ENCODE results near the gene TTYH1. TPM values are rescaled to one million over a fixed set of nuclear protein-coding genes. Genes with fewer than 3 reads are reported as not detected.
A peak's percentile ranks its signal among the peaks of the same experiment; 100 is the strongest.

Gene TTYH1
- total RNA-seq, 2 experiments from 2014 or later: 0.53 to 0.68 TPM

DNA sequence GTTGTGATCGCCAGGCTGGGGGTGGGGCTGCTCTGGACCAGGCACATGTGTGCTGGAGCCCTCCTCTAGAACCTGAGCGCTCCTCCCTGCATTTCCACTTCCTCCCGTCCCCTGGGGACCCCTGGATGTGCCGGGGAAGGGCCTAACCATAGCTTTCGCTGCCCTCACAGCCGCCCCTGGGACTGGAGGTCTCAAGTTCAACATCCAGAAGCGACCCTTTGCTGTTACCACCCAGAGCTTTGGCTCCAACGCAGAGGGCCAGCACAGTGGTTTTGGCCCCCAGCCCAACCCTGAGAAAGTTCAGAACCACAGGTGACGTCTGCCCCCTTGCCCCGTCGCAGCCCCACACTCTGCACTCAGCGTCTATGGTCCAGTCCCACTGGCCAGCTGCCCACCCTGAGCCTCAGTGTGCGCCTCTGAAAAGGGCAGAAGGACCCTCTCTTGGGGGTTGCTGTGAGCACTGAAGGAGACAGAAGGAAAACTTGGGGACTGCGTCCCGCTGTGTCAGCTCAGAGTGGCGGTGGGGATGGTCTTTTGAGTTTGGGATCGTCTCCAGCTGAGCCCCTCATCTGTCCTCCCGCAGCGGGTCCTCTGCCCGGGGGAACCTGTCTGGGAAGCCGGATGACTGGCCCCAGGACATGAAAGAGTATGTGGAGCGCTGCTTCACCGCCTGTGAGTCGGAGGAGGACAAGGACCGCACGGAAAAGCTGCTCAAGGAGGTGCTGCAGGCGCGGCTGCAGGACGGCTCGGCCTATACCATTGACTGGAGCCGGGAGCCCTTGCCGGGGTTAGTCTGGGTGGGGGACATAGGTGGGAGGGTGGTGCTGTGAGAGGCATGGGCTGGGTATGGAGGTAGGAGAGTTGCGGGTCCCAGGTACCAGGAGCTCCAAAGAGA, 39.8 kb downstream of the TTYH1 start:
- CTCF ChIA-PET: interaction anchor here (0.6 kb wide), 1 partner anchor 1184 kb away, joined by 4 read pairs; no protein-coding TSS in a partner anchor
- no peak overlapping the region for H3K4me3 Mint-ChIP-seq
- no peaks in the 10 kb centered on the region for H3K9me3 Mint-ChIP-seq
- H3K4me1 Mint-ChIP-seq: peaks cover 42% of the 10 kb centered on the region
- peaks cover 87% of the 10 kb centered on the region for H3K36me3 Mint-ChIP-seq (ENCODE audit: low read depth)
- no peak for DNase-seq
- POLR2A ChIA-PET: interaction anchor here (3.6 kb wide), 1 partner anchor 8 kb away, joined by 20 read pairs; the partner anchor contains the start of gene LENG9
- H3K27me3 Mint-ChIP-seq: no peaks in the 10 kb centered on the region
- no peak overlapping the region for H3K27ac Mint-ChIP-seq

GRCh38 chr19:54455786-54456422, 40.6 kb downstream of the TTYH1 start:
- Mint-ChIP-seq H3K27ac (no peak overlapping the region), H3K27me3 (no peaks in the 10 kb centered on the region), H3K36me3 (ENCODE audit: low read depth) (peaks cover 83% of the 10 kb centered on the region), H3K4me1 (peaks cover 37% of the 10 kb centered on the region), H3K4me3 (no peak overlapping the region), H3K9me3 (no peaks in the 10 kb centered on the region)
- POLR2A ChIA-PET: interaction anchor here (3.6 kb wide), 1 partner anchor 8 kb away, joined by 20 read pairs; the partner anchor contains the start of gene LENG9
- no peak for DNase-seq
- CTCF ChIA-PET: no interaction called here

- Mint-ChIP-seq H3K4me3 (no peak overlapping the region), H3K27me3 (no peaks in the 10 kb centered on the region), H3K4me1 (peaks cover 36% of the 10 kb centered on the region), H3K9me3 (no peaks in the 10 kb centered on the region), H3K27ac (no peak overlapping the region), H3K36me3 (ENCODE audit: low read depth) (peaks cover 83% of the 10 kb centered on the region)
- ChIA-PET CTCF (no interaction called here), POLR2A (interaction anchor here (0.7 kb wide), 1 partner anchor 8 kb away, joined by 6 read pairs; the partner anchor contains the start of gene LENG8)
- DNase-seq: no peak
Measured at GRCh38 chr19:54456423-54457373, 41.4 kb downstream of the TTYH1 start.

DNA sequence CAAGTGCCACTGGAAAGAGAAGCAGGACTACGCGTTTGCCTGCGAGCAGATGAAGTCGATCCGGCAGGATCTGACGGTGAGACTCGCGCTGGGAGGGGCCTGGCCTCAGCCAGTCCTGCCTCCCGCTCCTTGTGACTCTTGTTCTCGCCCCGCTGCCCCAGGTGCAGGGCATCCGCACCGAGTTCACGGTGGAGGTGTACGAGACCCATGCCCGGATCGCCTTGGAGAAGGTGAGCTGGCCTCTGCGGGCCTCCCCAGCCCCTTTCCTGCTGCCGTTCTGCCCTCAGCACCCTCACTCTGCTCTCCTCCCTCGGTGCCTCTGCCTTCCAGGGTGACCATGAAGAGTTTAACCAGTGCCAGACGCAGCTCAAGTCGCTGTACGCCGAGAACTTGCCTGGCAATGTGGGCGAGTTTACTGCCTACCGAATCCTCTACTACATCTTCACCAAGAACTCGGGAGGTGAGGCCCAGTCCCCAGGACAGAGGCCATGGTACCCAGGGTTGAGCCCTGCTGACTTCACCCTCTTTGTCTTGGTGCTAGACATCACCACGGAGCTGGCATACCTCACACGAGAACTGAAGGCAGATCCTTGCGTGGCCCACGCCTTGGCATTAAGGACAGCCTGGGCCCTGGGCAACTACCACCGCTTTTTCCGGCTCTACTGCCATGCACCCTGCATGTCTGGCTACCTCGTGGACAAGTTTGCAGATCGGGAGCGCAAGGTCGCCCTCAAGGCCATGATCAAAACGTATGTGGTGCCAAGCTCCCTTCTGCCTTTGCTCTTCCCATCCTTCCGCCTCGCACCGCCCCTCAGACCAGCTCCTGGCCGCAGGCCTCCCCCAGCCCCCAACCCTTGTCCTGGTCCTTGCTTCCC, 42.7 kb downstream of the TTYH1 start:
- CTCF ChIA-PET: no interaction called here
- no peak overlapping the region for H3K27ac Mint-ChIP-seq
- POLR2A ChIA-PET: interaction anchor here (1.2 kb wide), 1 partner anchor 9 kb away, joined by 4 read pairs; the partner anchor contains the start of gene LENG8
- H3K4me3 Mint-ChIP-seq: no peak overlapping the region
- no peak for DNase-seq
- H3K9me3 Mint-ChIP-seq: no peaks in the 10 kb centered on the region
- H3K27me3 Mint-ChIP-seq: no peaks in the 10 kb centered on the region
- H3K4me1 Mint-ChIP-seq: peaks cover 38% of the 10 kb centered on the region
- H3K36me3 Mint-ChIP-seq (ENCODE audit: low read depth): peaks cover 74% of the 10 kb centered on the region

DNA sequence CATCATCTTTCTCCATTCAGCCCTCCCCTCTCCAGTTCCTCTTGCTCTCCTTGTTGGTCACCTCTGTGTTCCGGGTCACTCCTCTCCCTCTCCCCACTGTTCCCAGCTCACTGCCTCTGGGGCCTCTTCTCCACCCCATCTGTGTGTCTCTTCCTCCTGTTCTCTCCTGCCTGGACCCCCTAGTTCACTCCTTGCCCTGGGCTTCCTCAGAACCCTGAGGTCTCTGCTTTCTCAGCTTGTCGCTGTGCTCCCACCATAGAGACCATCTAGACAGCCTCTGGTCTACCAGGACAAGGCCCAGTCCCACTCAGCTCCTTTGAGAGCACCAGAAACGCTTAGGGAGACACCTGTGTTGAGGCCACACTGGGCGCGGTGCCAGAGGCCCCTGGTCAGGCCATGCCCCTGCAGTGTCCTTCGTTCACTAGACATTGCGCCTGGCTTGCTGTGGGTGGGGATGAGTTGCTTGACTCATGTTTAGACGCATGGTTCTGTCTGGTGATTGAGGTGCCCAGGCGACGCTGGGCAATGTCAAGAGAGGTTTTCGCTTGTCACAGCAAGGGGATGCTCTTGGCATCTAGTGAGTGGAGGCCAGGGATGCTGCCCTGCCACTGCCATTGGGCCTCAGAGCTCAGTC, 43.5 kb downstream of the TTYH1 start:
- DNase-seq: no peak
- Mint-ChIP-seq H3K9me3 (no peaks in the 10 kb centered on the region), H3K36me3 (ENCODE audit: low read depth) (peaks cover 66% of the 10 kb centered on the region), H3K27ac (peak overlapping the region; percentile 44), H3K27me3 (no peaks in the 10 kb centered on the region), H3K4me1 (peaks cover 37% of the 10 kb centered on the region), H3K4me3 (no peak overlapping the region)
- ChIA-PET POLR2A (interaction anchor here (1.2 kb wide), 1 partner anchor 10 kb away, joined by 4 read pairs; the partner anchor contains the start of gene LENG8), CTCF (no interaction called here)

DNA sequence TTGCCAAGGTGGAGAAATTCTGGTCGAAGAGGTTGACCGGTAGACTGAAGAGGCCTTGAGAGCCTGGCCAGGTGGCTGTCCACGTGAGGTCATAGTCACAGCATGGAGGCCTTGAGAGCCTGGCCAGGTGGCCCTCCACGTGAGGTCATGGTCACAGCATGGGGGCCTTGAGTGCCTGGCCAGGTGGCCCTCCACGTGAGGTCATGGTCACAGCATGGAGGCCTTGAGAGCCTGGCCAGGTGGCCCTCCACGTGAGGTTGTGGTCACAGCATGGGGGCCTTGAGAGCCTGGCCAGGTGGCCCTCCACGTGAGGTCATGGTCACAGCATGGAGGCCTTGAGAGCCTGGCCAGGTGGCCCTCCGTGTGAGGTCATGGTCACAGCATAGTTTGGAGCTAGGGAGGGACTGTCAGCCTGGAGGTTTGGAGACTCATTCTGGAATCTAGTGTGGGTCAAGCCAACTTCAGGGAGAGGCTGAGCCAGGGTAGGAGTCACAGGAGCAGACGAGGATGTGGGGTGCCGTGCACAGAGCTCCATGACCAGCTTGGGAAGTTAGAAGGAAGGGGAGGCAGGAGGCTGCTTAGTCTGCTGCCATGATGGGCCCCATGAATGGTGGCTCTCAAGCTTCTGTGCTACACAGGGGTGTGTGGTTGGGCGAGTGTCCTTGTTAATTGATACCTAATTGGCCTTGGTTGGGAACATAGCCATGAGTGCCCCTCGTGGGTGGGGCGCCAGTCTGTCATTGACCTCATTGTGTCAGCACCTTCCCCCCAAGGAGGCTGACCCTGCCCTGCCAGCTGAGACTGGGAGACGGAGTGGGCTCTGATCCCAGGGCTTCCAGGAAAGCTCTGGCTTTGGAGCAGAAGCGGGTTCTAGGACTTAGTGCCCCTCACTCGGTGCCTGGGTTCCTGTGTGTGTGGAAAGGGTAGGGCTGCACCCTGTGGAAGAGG, 44.3 kb downstream of the TTYH1 start:
- peaks cover 58% of the 10 kb centered on the region for H3K36me3 Mint-ChIP-seq (ENCODE audit: low read depth)
- ChIA-PET CTCF (no interaction called here), POLR2A (interaction anchor here (1.3 kb wide), 1 partner anchor 11 kb away, joined by 6 read pairs; the partner anchor contains the start of gene LENG8)
- no peak for DNase-seq
- peak overlapping the region; percentile 52 for H3K27ac Mint-ChIP-seq
- H3K9me3 Mint-ChIP-seq: no peaks in the 10 kb centered on the region
- peaks cover 40% of the 10 kb centered on the region for H3K4me1 Mint-ChIP-seq
- no peak overlapping the region for H3K4me3 Mint-ChIP-seq
- H3K27me3 Mint-ChIP-seq: no peaks in the 10 kb centered on the region

GRCh38 chr19:54460230-54461005, 45.2 kb downstream of the TTYH1 start:
- Mint-ChIP-seq H3K27me3 (peaks cover 2% of the 10 kb centered on the region), H3K27ac (no peak overlapping the region), H3K4me3 (no peak overlapping the region), H3K36me3 (ENCODE audit: low read depth) (peaks cover 50% of the 10 kb centered on the region), H3K4me1 (peaks cover 42% of the 10 kb centered on the region), H3K9me3 (no peaks in the 10 kb centered on the region)
- no peak for DNase-seq
- ChIA-PET CTCF (no interaction called here), POLR2A (interaction anchor here (1.3 to 3.4 kb wide), 2 partner anchors 11 to 12 kb away, joined by 6 to 66 read pairs; partner anchors contain the start of gene LENG8)

- Mint-ChIP-seq H3K36me3 (ENCODE audit: low read depth) (peaks cover 44% of the 10 kb centered on the region), H3K4me3 (peak overlapping the region; percentile 21), H3K27ac (no peak overlapping the region), H3K9me3 (no peaks in the 10 kb centered on the region), H3K4me1 (peaks cover 46% of the 10 kb centered on the region), H3K27me3 (peaks cover 7% of the 10 kb centered on the region)
- no peak for DNase-seq
- CTCF ChIA-PET: no interaction called here
- POLR2A ChIA-PET: interaction anchor here (1.7 to 3.4 kb wide), 2 partner anchors 8 to 12 kb away, joined by 7 to 66 read pairs; partner anchors contain the start of gene LENG8
Measured at GRCh38 chr19:54461210-54461609, 45.9 kb downstream of the TTYH1 start.

GRCh38 chr19:54461613-54462012, 46.3 kb downstream of the TTYH1 start:
- Mint-ChIP-seq H3K27ac (peak overlapping the region; percentile 78), H3K27me3 (peaks cover 10% of the 10 kb centered on the region), H3K36me3 (ENCODE audit: low read depth) (peaks cover 41% of the 10 kb centered on the region), H3K4me1 (peaks cover 49% of the 10 kb centered on the region), H3K4me3 (peak overlapping the region; percentile 69), H3K9me3 (no peaks in the 10 kb centered on the region)
- POLR2A ChIA-PET: interaction anchor here (1.7 to 3.4 kb wide), 2 partner anchors 8 to 12 kb away, joined by 7 to 66 read pairs; partner anchors contain the start of gene LENG8
- DNase-seq: no peak
- CTCF ChIA-PET: interaction anchor here (0.6 kb wide), 1 partner anchor 63 kb away, joined by 3 read pairs; no protein-coding TSS in a partner anchor
